Endothelial cell of umbilical vein (primary cell): ENCODE data around the gene CDC26. TPM values are rescaled to one million over a fixed set of nuclear protein-coding genes. Genes with fewer than 3 reads are reported as not detected.
A peak's percentile ranks its signal among the peaks of the same experiment; 100 is the strongest.

Experiments
- BruUV-seq: library from RNA; stranded (reverse); fragments of 400-500 nt; replicated peaks from 2 replicates; lab custom pipeline; 2021; lab: Mats Ljungman, UMichigan
- CTCF ChIA-PET: fragments of 300-600, 350-600 bp; sonication (Branson Sonifier 250); formaldehyde crosslinking; loops from one replicate; lab custom pipeline; 2021; ENCODE audit warnings: antibody characterized with exemption, inconsistent platforms; lab: Charles Lee
- POLR2A ChIA-PET: fragments of 300-600, 350-600 bp; sonication (Branson Sonifier 250); formaldehyde crosslinking; loops from one replicate; lab custom pipeline; 2021; ENCODE audit warnings: antibody characterized with exemption, inconsistent platforms; lab: Charles Lee
- DNase-seq: peaks from one replicate; pipeline ENCODE4 v3.0.0-alpha.2; 2011; ENCODE audit warnings: low read depth, low spot score
- FAIRE-seq: peaks from 2 replicates; lab custom pipeline; 2011; peaks lifted over from hg19 to GRCh38; lab: Jason Lieb, UNC
- H2AFZ ChIP-seq: 2 replicates; pipeline ENCODE4 v1.6.0; 2012; ENCODE audit warnings: low read depth, low read length, control low read depth, inconsistent platforms
- H3K27ac ChIP-seq: 2 replicates; pipeline ENCODE4 v1.5.1; 2011; ENCODE audit warnings: low read depth, mild to moderate bottlenecking, control low read depth, low read length, moderate library complexity; ENCODE audit not compliant: insufficient read depth
- H3K27me3 ChIP-seq, 2 experiments: 2 replicates each; pipeline versions ENCODE4 v1.6.0 to v1.6.1; 2011; ENCODE audit warnings: low read length in 2 of 2, mixed read lengths in 1 of 2; ENCODE audit not compliant: control insufficient read depth in 2 of 2, insufficient read depth in 2 of 2
- H3K36me3 ChIP-seq, 2 experiments: 2 replicates in 1 of 2; 3 replicates in 1 of 2; pipeline ENCODE4 v1.5.1; 2011; ENCODE audit warnings: low read length in 2 of 2, mild to moderate bottlenecking in 1 of 2, moderate library complexity in 1 of 2; ENCODE audit not compliant: control insufficient read depth in 2 of 2, insufficient read depth in 2 of 2; ENCODE audit errors: extremely low read depth in 1 of 2
- H3K4me1 ChIP-seq: 3 replicates; pipeline ENCODE4 v1.5.1; 2011; ENCODE audit warnings: mild to moderate bottlenecking, low read length; ENCODE audit not compliant: control insufficient read depth, insufficient read depth; ENCODE audit errors: extremely low read depth
- H3K4me2 ChIP-seq: 2 replicates; pipeline ENCODE4 v1.6.1; 2011; ENCODE audit warnings: low read length, control low read depth, mixed read lengths; ENCODE audit not compliant: insufficient read depth
- H3K4me3 ChIP-seq, 3 experiments: fragments of 200-600 bp in 1 of 3; sonication (generic), shearing (Covaris generic) in 1 of 3; replicated peaks in 1 of 3; 2 replicates each; pipeline ENCODE4 v1.5.1; 2011 to 2016; ENCODE audit warnings: control low read depth in 3 of 3, low read length in 3 of 3, mild to moderate bottlenecking in 2 of 3, inconsistent platforms in 1 of 3, low read depth in 1 of 3, moderate library complexity in 1 of 3; ENCODE audit not compliant: insufficient read depth in 1 of 3
- H3K79me2 ChIP-seq: 2 replicates; pipeline ENCODE4 v1.6.0; 2012; ENCODE audit warnings: low read length, inconsistent platforms; ENCODE audit not compliant: control insufficient read depth, insufficient read depth
- H3K9ac ChIP-seq: replicated peaks from 2 replicates; pipeline ENCODE3; 2011; ENCODE audit warnings: low read length, control low read depth; ENCODE audit not compliant: insufficient read depth; ENCODE audit errors: extremely low read depth
- H3K9me1 ChIP-seq: replicated peaks from 3 replicates; pipeline ENCODE4 v1.6.0; 2011; ENCODE audit warnings: mild to moderate bottlenecking, low read length; ENCODE audit not compliant: control insufficient read depth, insufficient read depth; ENCODE audit errors: extremely low read depth
- H3K9me3 ChIP-seq: replicated peaks from 2 replicates; pipeline ENCODE4 v1.5.1; 2012; ENCODE audit warnings: low read length, inconsistent platforms; ENCODE audit not compliant: control insufficient read depth, insufficient read depth
- H4K20me1 ChIP-seq: replicated peaks from 2 replicates; pipeline ENCODE3; 2011; ENCODE audit warnings: mild to moderate bottlenecking, low read length; ENCODE audit not compliant: control insufficient read depth, insufficient read depth; ENCODE audit errors: extremely low read depth
- FOS ChIP-seq: IDR thresholded peaks from 2 replicates; pipeline ENCODE4 v1.6.1; 2011; ENCODE audit warnings: mild to moderate bottlenecking, low read length, moderate library complexity, borderline replicate concordance; ENCODE audit not compliant: insufficient read depth
- JUN ChIP-seq: IDR thresholded peaks from 2 replicates; pipeline ENCODE4 v1.6.1; 2011; ENCODE audit warnings: borderline replicate concordance, low read depth; ENCODE audit not compliant: insufficient read length, insufficient read depth
- MAX ChIP-seq: IDR thresholded peaks from 2 replicates; pipeline ENCODE4 v1.6.1; 2011; ENCODE audit not compliant: insufficient read depth, insufficient read length
- POLR2A ChIP-seq: IDR thresholded peaks from 2 replicates; pipeline ENCODE4 v1.6.1; 2012; ENCODE audit warnings: low read depth, mild to moderate bottlenecking, control low read depth, low read length
- dilution Hi-C: fragments of 300-500 bp; cut with MboI; formaldehyde crosslinking; loops from one replicate; pipeline ENCODE4 v1.15.0; 2019; ENCODE audit warnings: low sequenced_read_pairs; ENCODE audit not compliant: extremely low pct_ligation_motif_present
- intact Hi-C: fragments of 100-400 bp; cut with micrococcal nuclease; formaldehyde crosslinking; loops from one replicate; pipeline ENCODE4 v1.10.0; 2022
- polyA plus RNA-seq, 4 experiments: library from polyadenylated mRNA; depleted of rRNA in 3 of 4; stranded (reverse) in 3 of 4; unstranded in 1 of 4; fragments of >200 nt; gene quantifications; 2 replicates each; pipeline versions ENCODE4 v1.2.1 to v1.2.3, GENCODE V29; 2011 to 2012; ENCODE audit warnings: missing spikeins in 1 of 4
- total RNA-seq: library from RNA; stranded (reverse); gene quantifications from 2 replicates; pipeline ENCODE4 v1.2.3, GENCODE V29; 2021

The CDC26 gene
- total and polyA plus RNA-seq, 2 donors (not counting 3 experiments of a cell fraction or from before 2014, with no cell fraction given) = 25.7 to 36.9 TPM

GRCh38 chr9:113290052-113290607 lies 14.8 kb upstream of the CDC26 start:
- dilution Hi-C loops (no loop called here), intact Hi-C loops (no loop called here)
- CTCF ChIA-PET = interaction anchor here (1.1 to 1.2 kb wide), 2 partner anchors 116 to 368 kb away, joined by 3 read pairs; no protein-coding TSS in a partner anchor
- H3K27me3 ChIP-seq = no peaks in the 10 kb centered on the region
- H3K4me2 ChIP-seq = no peak overlapping the region
- peaks cover 26 to 29% of the 10 kb centered on the region in 2 experiments for H3K36me3 ChIP-seq
- no peaks in the 10 kb centered on the region for H3K79me2 ChIP-seq
- DNase-seq (no peak), FAIRE-seq (no peak)
- H3K4me3 ChIP-seq = no peak overlapping the region
- no peaks in the 10 kb centered on the region for H4K20me1 ChIP-seq
- TF ChIP-seq FOS = peak; percentile 7
- TF ChIP-seq POLR2A = no peak
- POLR2A ChIA-PET = interaction anchor here (0.7 kb wide), 1 partner anchor 74 kb away, joined by 4 read pairs; no protein-coding TSS in a partner anchor
- no peaks in the 10 kb centered on the region for H3K9me1 ChIP-seq
- H2AFZ ChIP-seq = no peak overlapping the region
- BruUV-seq = no TSS peak
- no peaks in the 10 kb centered on the region for H3K9me3 ChIP-seq
- no peak overlapping the region for H3K27ac ChIP-seq
- no peak overlapping the region for H3K9ac ChIP-seq
- H3K4me1 ChIP-seq = no peaks in the 10 kb centered on the region

GRCh38 chr9:113289091-113289490 lies 13.7 kb upstream of the CDC26 start:
- ChIA-PET CTCF (no interaction called here), POLR2A (no interaction called here)
- no TSS peak for BruUV-seq
- Histone ChIP-seq H3K4me1 (no peaks in the 10 kb centered on the region), H3K27me3 (no peaks in the 10 kb centered on the region), H3K9ac (no peak overlapping the region), H3K79me2 (no peaks in the 10 kb centered on the region), H2AFZ (no peak overlapping the region), H3K4me3 (no peak overlapping the region), H4K20me1 (no peaks in the 10 kb centered on the region), H3K9me1 (no peaks in the 10 kb centered on the region), H3K27ac (no peak overlapping the region), H3K4me2 (no peak overlapping the region), H3K36me3 (peaks cover 33 to 34% of the 10 kb centered on the region in 2 experiments), H3K9me3 (no peaks in the 10 kb centered on the region)
- intact Hi-C loops = no loop called here
- dilution Hi-C loops = no loop called here
- no peak for FAIRE-seq
- TF ChIP-seq FOS (no peak), JUN (no peak), MAX (no peak), POLR2A (no peak)
- DNase-seq = peak; percentile 14
